Astrocyte of the spinal cord (primary cell): ENCODE measurements around the gene STRADB.
A peak's percentile ranks its signal among the peaks of the same experiment; 100 is the strongest.

Source experiments
- DNase-seq: peaks from one replicate; pipeline ENCODE4 v3.0.0; 2011; ENCODE audit warnings: low read depth, low spot score
- H3K4me3 ChIP-seq: 2 replicates; pipeline ENCODE4 v1.5.1; 2011; ENCODE audit warnings: low read depth, mild to moderate bottlenecking, low read length, moderate library complexity
- CTCF ChIP-seq: IDR thresholded peaks from 2 replicates; pipeline ENCODE4 v1.5.1; 2012; ENCODE audit warnings: low read depth, mild to moderate bottlenecking, low read length, inconsistent platforms
- in situ Hi-C: cut with HindIII; loops from 2 replicates; pipeline ENCODE4 v1.10.0; 2017; ENCODE audit warnings: low sequenced_read_pairs

STRADB gene

GRCh38 chr2:201441409-201441808, 10.1 kb upstream of the STRADB start:
- TF ChIP-seq CTCF = no peak
- no peak for DNase-seq
- in situ Hi-C loops = no loop called here
- no peak overlapping the region for H3K4me3 ChIP-seq

GRCh38 chr2:201444746-201445465, 6.6 kb upstream of the STRADB start:
- DNase-seq = no peak
- H3K4me3 ChIP-seq = no peak overlapping the region
- TF ChIP-seq CTCF = no peak
- in situ Hi-C loops = no loop called here

- H3K4me3 ChIP-seq = no peak overlapping the region
- TF ChIP-seq CTCF = no peak
- in situ Hi-C loops = no loop called here
- DNase-seq = no peak
Observed at GRCh38 chr2:201447086-201447485, 4.5 kb upstream of the STRADB start.

- H3K4me3 ChIP-seq = no peak overlapping the region
- no peak for TF ChIP-seq CTCF
- in situ Hi-C loops = no loop called here
- DNase-seq = no peak
Observed at GRCh38 chr2:201448061-201448460, 3.5 kb upstream of the STRADB start.

GRCh38 chr2:201448701-201449100, 2.8 kb upstream of the STRADB start:
- TF ChIP-seq CTCF = no peak
- DNase-seq = no peak
- no peak overlapping the region for H3K4me3 ChIP-seq
- in situ Hi-C loops = no loop called here

- peak overlapping the region; percentile 99 for H3K4me3 ChIP-seq
- TF ChIP-seq CTCF = no peak
- in situ Hi-C loops = no loop called here
- peak; percentile 59 for DNase-seq
Observed at GRCh38 chr2:201450954-201451291, 617 bp upstream of the STRADB start.
